Endometrial microvascular endothelial cells (primary cell): Measurements from ENCODE around the gene SLC38A3. TPM values are rescaled to one million over a fixed set of nuclear protein-coding genes. Genes with fewer than 3 reads are reported as not detected.
"Not testable (repeated sequence)": the region's sequence is repeated elsewhere in the genome, so short reads cannot be mapped to it uniquely, and the experiment has no call there.

Experiments used
- in situ Hi-C: cut with HindIII; loops from 2 replicates; pipeline ENCODE4 v1.10.0; 2017; ENCODE audit warnings: low sequenced_read_pairs, low pct_unique_long_range_greater_than_20kb; ENCODE audit errors: inconsistent ontology term
- total RNA-seq: library from RNA; depleted of rRNA; stranded (reverse); fragments of >200 nt; gene quantifications from one replicate; pipeline ENCODE4 v1.2.3, GENCODE V29; 2015; ENCODE audit errors: inconsistent ontology term

Gene SLC38A3
- total RNA-seq, 1 donor from 2014 or later = not detected

GRCh38 chr3:50221411-50222168 is 16.5 kb downstream of the SLC38A3 start:
- in situ Hi-C loops = no loop called here

- in situ Hi-C loops = no loop called here
Measured at GRCh38 chr3:50222169-50222528, 17.1 kb downstream of the SLC38A3 start.

GRCh38 chr3:50224639-50225038 is 19.6 kb downstream of the SLC38A3 start:
- in situ Hi-C loops = no loop called here

DNA sequence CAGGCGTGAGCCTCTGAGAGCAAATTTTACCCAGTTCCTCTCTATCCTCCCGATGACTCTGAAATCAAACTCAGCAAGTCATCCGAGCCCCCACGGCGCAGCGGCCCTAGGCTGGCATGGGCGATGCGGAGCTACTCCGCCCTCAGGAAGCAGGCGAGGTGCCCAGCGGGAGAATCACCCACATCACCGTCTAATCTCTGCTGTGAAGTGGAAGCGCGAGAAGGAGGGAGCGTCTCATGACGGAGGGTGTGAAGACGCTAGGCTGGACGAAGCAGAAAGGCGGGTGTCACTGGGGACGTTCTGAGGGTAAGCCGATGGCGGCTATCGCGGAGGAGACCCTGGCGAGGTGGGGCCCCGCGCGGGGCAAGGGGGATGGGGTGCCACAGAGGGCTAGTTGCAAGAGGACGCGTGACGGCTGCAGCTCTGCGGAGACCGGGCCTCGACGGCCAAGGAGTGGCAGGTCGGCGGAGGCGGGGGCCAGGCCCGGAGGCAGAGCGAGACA is 21.9 kb downstream of the SLC38A3 start:
- in situ Hi-C loops = no loop called here

GRCh38 chr3:50227390-50228183 is 22.5 kb downstream of the SLC38A3 start:
- in situ Hi-C loops = no loop called here

GRCh38 chr3:50228184-50228763 is 23.2 kb downstream of the SLC38A3 start:
- in situ Hi-C loops = not testable (repeated sequence)

GRCh38 chr3:50229490-50229889 is 24.4 kb downstream of the SLC38A3 start:
- in situ Hi-C loops = no loop called here

DNA sequence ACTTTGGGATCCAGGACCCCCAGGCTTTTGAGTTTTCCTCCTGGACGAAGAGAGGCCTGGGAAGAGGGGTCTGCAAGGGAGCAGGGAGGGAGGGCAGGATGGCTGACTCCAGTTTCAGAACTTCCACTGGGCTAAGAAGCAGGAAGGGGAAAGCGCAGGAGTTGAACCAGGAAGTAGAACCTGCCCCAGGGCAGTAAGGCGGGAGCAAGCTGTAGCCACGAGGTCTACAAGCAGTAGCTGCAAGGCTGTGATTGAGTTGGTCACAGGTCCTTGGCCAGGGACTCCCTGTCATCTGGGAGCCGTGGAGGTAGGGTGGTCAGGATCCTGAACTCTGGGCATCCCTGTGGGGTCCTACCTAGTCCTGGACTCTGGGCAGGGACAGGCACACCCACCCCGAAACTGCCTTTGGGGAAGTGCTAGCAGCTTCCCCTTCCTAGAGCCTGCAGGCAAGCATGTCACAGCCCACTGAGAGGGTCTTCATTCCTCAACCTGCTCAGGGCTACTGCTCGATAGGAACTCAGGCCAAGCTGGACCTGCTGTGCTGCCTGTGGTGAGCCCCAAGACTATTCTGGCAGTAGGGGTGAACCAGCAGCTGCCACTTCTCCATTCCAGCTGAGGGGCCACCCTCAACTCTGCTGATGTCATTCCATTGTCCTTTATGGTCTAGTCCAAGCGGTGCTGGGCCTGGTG is 25.2 kb downstream of the SLC38A3 start:
- in situ Hi-C loops = no loop called here

GRCh38 chr3:50230794-50231125 is 25.7 kb downstream of the SLC38A3 start:
- in situ Hi-C loops = no loop called here

GRCh38 chr3:50231581-50231980 is 26.5 kb downstream of the SLC38A3 start:
- in situ Hi-C loops = no loop called here

- in situ Hi-C loops = no loop called here
Measured at GRCh38 chr3:50232303-50232702, 27.2 kb downstream of the SLC38A3 start.

- in situ Hi-C loops = no loop called here
Measured at GRCh38 chr3:50233176-50233575, 28.1 kb downstream of the SLC38A3 start.

DNA sequence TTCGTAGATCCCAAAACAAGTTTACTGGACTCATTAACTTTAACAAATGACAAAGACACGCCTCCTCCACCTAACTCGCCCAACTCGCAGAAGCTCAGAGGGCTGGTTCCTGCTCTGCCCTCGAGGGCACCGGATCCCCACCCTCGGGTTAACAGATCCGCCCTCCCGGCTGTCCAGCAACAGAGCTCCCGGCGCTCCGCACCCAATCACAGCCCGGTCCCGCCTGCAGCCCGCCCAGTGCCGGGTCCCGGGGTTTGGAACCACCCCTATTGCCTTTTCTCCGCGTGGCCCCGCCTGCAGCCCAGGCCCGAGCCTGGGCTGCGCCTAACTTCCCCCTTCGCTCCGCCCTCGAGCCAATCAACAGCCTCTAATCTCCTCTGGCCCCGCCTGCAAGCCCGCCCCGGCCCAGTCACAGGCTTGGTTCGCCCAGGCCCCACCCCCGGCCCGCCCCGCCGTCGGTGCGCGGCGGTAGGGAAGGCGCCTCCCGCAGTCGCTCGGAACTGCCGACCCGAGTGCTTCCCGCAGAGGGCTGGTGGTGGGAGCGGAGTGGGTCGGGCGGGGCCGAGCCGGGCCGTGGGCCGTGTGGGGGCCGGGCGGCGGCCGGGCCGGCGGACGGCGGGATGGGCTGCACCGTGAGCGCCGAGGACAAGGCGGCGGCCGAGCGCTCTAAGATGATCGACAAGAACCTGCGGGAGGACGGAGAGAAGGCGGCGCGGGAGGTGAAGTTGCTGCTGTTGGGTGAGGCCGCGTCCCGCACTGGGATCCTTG is 30.8 kb downstream of the SLC38A3 start, which contains the start of gene GNAI2:
GNAI2 (plus strand) TSS at position 489 of the 768 bp plus-strand sequence; CDS start at position 621, 132 bp downstream.
- in situ Hi-C loops = no loop called here

- in situ Hi-C loops = no loop called here
Measured at GRCh38 chr3:50236484-50237132, 31.5 kb downstream of the SLC38A3 start.

GRCh38 chr3:50237133-50237651 is 32.1 kb downstream of the SLC38A3 start:
- in situ Hi-C loops = no loop called here

- in situ Hi-C loops = no loop called here
Measured at GRCh38 chr3:50237754-50238548, 32.9 kb downstream of the SLC38A3 start.

GRCh38 chr3:50238549-50239026 is 33.5 kb downstream of the SLC38A3 start:
- in situ Hi-C loops = no loop called here
